GM18511 (cell line): ENCODE results near the gene GALR2.

ENCODE experiments used
- ATAC-seq: cut with Tn5 transposase; IDR thresholded peaks from one replicate; pipeline ENCODE4 v1.9.1; 2021; ENCODE audit warnings: mild to moderate bottlenecking, moderate library complexity; ENCODE audit not compliant: unreplicated experiment

Gene GALR2

GRCh38 chr17:76092526-76093413, 18.2 kb downstream of the GALR2 start:
- ATAC-seq: no peak

- ATAC-seq: no peak
Observed at GRCh38 chr17:76094046-76094445, 19.5 kb downstream of the GALR2 start.

- ATAC-seq: no peak
Observed at GRCh38 chr17:76095943-76096342, 21.4 kb downstream of the GALR2 start.

GRCh38 chr17:76097716-76098295, 23.2 kb downstream of the GALR2 start:
- ATAC-seq: no peak

GRCh38 chr17:76102944-76103273, 28.3 kb downstream of the GALR2 start:
- ATAC-seq: no peak

GRCh38 chr17:76103274-76104139, 28.9 kb downstream of the GALR2 start, which contains the start of gene EXOC7:
Gene EXOC7 (minus strand): TSS chr17:76103787. CDS start chr17:76103692, 95 bp downstream.
- ATAC-seq: peak; percentile 80

- ATAC-seq: no peak
Observed at GRCh38 chr17:76104140-76104895, 29.7 kb downstream of the GALR2 start.

- ATAC-seq: no peak
Observed at GRCh38 chr17:76104896-76105231, 30.3 kb downstream of the GALR2 start.

- ATAC-seq: no peak
Observed at GRCh38 chr17:76106703-76107102, 32.1 kb downstream of the GALR2 start.

GRCh38 chr17:76107509-76107908, 32.9 kb downstream of the GALR2 start:
- no peak for ATAC-seq

GRCh38 chr17:76111956-76112355, 37.4 kb downstream of the GALR2 start:
- no peak for ATAC-seq

- no peak for ATAC-seq
Observed at GRCh38 chr17:76115138-76115754, 40.7 kb downstream of the GALR2 start.

- ATAC-seq: no peak
Observed at GRCh38 chr17:76119409-76120371, 45.1 kb downstream of the GALR2 start.

- no peak for ATAC-seq
Observed at GRCh38 chr17:76120658-76121008, 46.1 kb downstream of the GALR2 start.

GRCh38 chr17:76121932-76122430, 47.4 kb downstream of the GALR2 start:
- ATAC-seq: no peak

GRCh38 chr17:76122431-76123190, 48.0 kb downstream of the GALR2 start:
- no peak for ATAC-seq

- ATAC-seq: no peak
Observed at GRCh38 chr17:76123191-76123499, 48.6 kb downstream of the GALR2 start.

GRCh38 chr17:76123749-76124581, 49.4 kb downstream of the GALR2 start:
- no peak for ATAC-seq
